Measurements from ENCODE around the gene ARHGEF37.
A peak's percentile ranks its signal among the peaks of the same experiment; 100 is the strongest.

The ARHGEF37 gene

DNA sequence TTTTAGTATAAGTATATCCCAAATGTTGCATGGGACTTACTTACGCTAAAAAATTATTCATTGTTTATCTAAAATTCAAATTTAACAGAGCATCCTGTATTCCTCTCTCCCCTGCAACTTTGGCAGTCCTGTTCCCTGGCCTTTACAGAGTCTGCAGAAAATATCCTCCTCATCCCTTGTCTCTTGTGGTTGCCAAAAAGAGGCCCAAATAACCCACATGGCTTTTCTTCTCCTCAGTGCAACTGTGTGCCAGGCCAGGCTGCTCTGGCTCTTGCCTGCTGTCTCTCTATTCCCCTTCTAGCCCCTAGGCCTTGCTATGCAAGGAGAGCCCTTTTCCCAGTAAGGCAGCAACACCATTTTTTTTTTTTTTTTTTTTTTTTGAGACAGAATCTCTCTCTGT is 23.0 kb downstream of the ARHGEF37 start:
- DNase-seq, result no peak

- no peak for DNase-seq
Measured at GRCh38 chr5:149605354-149605997, 24.2 kb downstream of the ARHGEF37 start.

- DNase-seq, result peak; percentile 12
Measured at GRCh38 chr5:149605998-149606724, 24.9 kb downstream of the ARHGEF37 start.

GRCh38 chr5:149608936-149609545 is 27.7 kb downstream of the ARHGEF37 start:
- DNase-seq, result no peak

GRCh38 chr5:149609640-149610219 is 28.4 kb downstream of the ARHGEF37 start:
- no peak for DNase-seq

DNA sequence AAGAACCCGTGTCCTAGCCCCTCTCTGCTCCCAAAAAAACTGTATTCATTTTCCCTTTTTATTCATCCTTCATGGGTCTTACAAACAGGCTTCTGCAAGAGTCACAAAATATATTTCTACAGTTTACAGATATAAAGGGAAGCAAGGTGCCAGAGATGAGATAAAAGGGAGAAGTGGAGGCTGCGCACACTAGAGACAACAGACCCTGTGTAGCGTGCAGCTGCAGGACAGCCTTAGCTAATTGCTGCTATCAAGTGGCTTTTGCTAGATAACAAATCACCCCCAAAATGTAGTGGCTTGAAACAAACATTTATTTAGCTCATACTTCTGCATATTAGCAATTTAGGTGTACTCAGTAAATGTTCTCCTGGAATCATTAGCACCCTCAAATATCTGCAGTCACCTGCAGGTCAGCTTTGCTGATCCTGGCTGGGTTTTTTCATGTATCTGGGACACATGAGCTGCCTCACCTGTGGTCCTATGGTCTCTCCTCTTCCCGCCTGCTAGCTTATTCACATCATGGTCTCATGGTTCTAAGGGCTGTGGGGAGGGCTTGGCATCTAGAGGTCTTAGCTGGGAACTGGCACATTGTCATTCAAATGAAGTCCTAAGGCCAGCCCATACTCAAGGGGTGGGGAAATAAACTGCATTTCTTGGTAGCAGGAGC is 29.4 kb downstream of the ARHGEF37 start:
- DNase-seq, result no peak

GRCh38 chr5:149611326-149611725 is 30.0 kb downstream of the ARHGEF37 start:
- DNase-seq, result no peak

- DNase-seq, result no peak
Measured at GRCh38 chr5:149614034-149614907, 33.0 kb downstream of the ARHGEF37 start.

DNA sequence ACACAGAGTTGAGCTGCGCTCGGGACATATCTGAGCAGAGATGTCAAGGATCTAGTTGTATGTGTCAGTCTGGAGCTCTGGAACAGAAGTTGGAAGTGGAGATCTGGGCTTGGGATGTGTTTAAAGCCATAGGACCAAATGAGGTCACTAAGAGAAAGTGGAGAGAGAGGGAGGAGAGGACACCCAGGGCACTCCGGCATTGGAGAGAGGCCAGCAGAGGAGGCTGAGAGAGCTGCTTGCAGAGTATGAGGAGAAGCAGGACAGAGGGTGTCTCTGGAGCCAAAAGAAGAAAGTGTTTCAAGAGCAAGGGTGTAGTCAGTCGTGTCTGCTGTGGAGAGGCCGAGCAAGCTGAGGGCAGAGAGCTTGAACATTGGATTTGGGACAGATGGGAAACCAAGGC is 34.7 kb downstream of the ARHGEF37 start:
- DNase-seq, result no peak

- no peak for DNase-seq
Measured at GRCh38 chr5:149616727-149617285, 35.5 kb downstream of the ARHGEF37 start.

DNA sequence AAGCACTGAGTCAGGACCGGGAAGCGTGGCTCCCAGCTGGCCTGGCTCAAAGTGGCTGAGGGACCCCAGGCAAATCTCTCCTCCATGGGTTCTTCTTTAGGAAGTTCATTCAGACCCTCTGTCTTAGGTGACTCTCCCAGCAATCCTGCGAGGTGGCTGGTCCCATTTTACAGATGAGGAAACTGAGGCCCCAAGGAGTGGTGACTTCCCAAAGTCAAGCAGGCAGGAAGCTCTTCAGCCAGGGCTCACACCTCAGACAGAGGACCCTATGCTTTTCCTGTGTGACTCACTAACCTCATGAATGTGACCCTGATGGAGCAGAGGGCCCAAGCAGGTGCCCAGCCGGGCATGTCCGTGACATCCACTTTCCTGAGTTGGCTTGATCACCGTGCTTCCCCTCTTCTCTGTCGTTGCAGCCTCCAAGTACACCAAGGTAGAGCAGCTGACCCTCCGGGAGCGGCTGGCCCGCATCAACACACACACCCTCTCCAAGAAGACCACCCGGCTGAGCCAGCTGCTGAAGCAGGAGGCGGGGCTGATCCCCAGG is 36.5 kb downstream of the ARHGEF37 start:
- DNase-seq, result no peak

- peak; percentile 21 for DNase-seq
Measured at GRCh38 chr5:149618581-149619248, 37.4 kb downstream of the ARHGEF37 start.

GRCh38 chr5:149621415-149622098 is 40.3 kb downstream of the ARHGEF37 start:
- no peak for DNase-seq

DNA sequence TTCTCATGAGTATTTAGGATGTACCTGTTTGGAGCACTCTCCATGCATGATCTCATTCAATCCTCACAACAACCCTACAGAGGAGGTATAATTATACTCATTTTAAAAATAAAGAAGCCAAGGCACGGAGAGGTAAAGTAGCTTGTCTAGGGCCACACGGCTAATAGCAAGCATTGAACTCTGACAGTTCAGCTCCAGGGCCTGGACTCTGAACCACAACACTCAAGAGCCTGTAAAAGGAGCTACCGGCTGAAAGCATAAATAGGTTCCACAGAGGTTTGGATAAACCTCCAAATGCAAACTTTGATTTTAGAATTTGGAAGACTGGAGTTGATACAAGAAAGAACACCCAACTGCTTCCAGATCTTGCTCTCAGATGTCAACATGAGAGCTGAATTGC is 41.2 kb downstream of the ARHGEF37 start:
- DNase-seq, result no peak

- DNase-seq, result no peak
Measured at GRCh38 chr5:149623473-149623872, 42.2 kb downstream of the ARHGEF37 start.

DNA sequence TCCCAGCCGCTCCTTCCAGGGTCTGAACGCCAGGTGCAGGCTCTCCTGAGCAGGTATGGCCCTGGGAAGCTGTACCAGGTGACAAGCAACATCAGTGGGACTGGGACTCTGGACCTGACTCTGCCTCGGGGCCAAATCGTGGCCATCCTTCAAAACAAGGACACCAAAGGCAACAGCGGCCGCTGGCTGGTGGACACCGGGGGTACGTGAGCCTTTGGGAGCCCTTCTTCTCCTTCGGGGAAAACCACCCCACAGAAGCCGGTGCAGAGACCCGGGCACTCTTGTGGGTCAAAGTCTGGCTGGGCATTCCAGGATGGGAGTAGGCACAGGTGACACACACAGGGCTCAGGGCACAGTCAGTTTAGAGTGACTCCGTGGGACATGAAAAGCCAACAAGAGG is 45.8 kb downstream of the ARHGEF37 start:
- DNase-seq, result no peak

- DNase-seq, result no peak
Measured at GRCh38 chr5:149628221-149628620, 46.9 kb downstream of the ARHGEF37 start.

- DNase-seq, result no peak
Measured at GRCh38 chr5:149628846-149629388, 47.6 kb downstream of the ARHGEF37 start.

GRCh38 chr5:149629421-149629820 is 48.1 kb downstream of the ARHGEF37 start:
- DNase-seq, result no peak

DNA sequence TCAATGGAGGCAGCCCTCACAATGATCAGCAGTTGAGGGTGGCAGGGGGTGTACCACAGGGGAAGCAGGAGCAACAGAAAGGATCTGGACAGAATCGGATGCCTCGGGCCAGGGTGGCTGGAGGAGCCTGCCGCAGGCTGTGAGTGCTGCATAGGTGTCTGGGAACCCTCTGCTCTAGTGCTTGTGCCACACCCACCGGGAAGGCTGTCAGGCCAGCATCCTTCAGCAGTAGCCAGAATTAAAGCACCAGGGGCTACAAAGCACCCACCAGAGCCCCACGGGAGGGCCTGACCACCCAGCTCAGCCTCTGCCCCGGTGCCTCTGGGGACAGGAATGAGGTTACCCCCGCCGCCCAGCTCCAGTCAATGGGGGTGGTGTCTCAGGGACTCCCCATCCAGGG is 49.0 kb downstream of the ARHGEF37 start:
- DNase-seq, result no peak
